HEK293 (cell line): ENCODE results near the gene TLE2.
A peak's percentile ranks its signal among the peaks of the same experiment; 100 is the strongest.

Experiments used
- BCL11B ChIP-seq: fragments of 450-650 bp; formaldehyde crosslinking; IDR thresholded peaks from 2 replicates; pipeline ENCODE4 v1.5.1; 2016; ENCODE audit warnings: low read depth, missing biosample characterization, missing genetic modification characterization
- BCL6B ChIP-seq: fragments of 450-650 bp; formaldehyde crosslinking; IDR thresholded peaks from 2 replicates; pipeline ENCODE4 v1.5.1; 2017; ENCODE audit warnings: missing biosample characterization, missing genetic modification characterization
- EGR2 ChIP-seq: fragments of 450-650 bp; formaldehyde crosslinking; IDR thresholded peaks from 2 replicates; pipeline ENCODE4 v1.5.1; 2016; ENCODE audit warnings: low read depth, missing biosample characterization, missing genetic modification characterization
- HIC1 ChIP-seq: fragments of 450-650 bp; formaldehyde crosslinking; IDR thresholded peaks from 2 replicates; pipeline ENCODE4 v1.5.1; 2016; ENCODE audit warnings: missing biosample characterization, missing genetic modification characterization
- KLF7 ChIP-seq: fragments of 450-650 bp; formaldehyde crosslinking; IDR thresholded peaks from 2 replicates; pipeline ENCODE4 v1.5.1; 2016; ENCODE audit warnings: missing biosample characterization, missing genetic modification characterization, borderline replicate concordance
- KLF8 ChIP-seq: fragments of 450-650 bp; formaldehyde crosslinking; IDR thresholded peaks from 2 replicates; pipeline ENCODE4 v1.5.1; 2016; ENCODE audit warnings: missing biosample characterization, missing genetic modification characterization
- SETDB1 ChIP-seq: IDR thresholded peaks from one replicate; pipeline ENCODE4 v1.6.1; 2017; ENCODE audit warnings: mild to moderate bottlenecking, low read length, moderate library complexity, mixed read lengths; ENCODE audit not compliant: insufficient read length
- SP3 ChIP-seq: fragments of 450-650 bp; formaldehyde crosslinking; IDR thresholded peaks from 2 replicates; pipeline ENCODE4 v1.5.1; 2016; ENCODE audit warnings: missing biosample characterization, missing genetic modification characterization
- ZBTB1 ChIP-seq: fragments of 450-650 bp; formaldehyde crosslinking; IDR thresholded peaks from 2 replicates; pipeline ENCODE4 v1.5.1; 2016; ENCODE audit warnings: missing biosample characterization, missing genetic modification characterization
- ZBTB11 ChIP-seq: fragments of 450-650 bp; formaldehyde crosslinking; conservative IDR thresholded peaks from 2 replicates; pipeline ENCODE4 v1.5.1; 2016; ENCODE audit warnings: low read depth, missing biosample characterization, missing genetic modification characterization
- ZBTB8A ChIP-seq: fragments of 450-650 bp; formaldehyde crosslinking; IDR thresholded peaks from 2 replicates; pipeline ENCODE4 v1.5.1; 2016; ENCODE audit warnings: missing biosample characterization, missing genetic modification characterization
- ZFHX2 ChIP-seq: fragments of 450-650 bp; formaldehyde crosslinking; conservative IDR thresholded peaks from 2 replicates; pipeline ENCODE4 v1.5.1; 2016; ENCODE audit warnings: missing biosample characterization, missing genetic modification characterization
- ZNF10 ChIP-seq: fragments of 450-650 bp; formaldehyde crosslinking; IDR thresholded peaks from 2 replicates; pipeline ENCODE4 v1.5.1; 2017; ENCODE audit warnings: missing biosample characterization, missing genetic modification characterization
- ZNF157 ChIP-seq: fragments of 450-650 bp; formaldehyde crosslinking; IDR thresholded peaks from 2 replicates; pipeline ENCODE4 v1.5.1; 2016; ENCODE audit warnings: missing biosample characterization, missing genetic modification characterization
- ZNF16 ChIP-seq: fragments of 450-650 bp; formaldehyde crosslinking; IDR thresholded peaks from 2 replicates; pipeline ENCODE4 v1.5.1; 2016; ENCODE audit warnings: low read depth, missing biosample characterization, missing genetic modification characterization
- ZNF169 ChIP-seq: fragments of 450-650 bp; formaldehyde crosslinking; IDR thresholded peaks from 2 replicates; pipeline ENCODE4 v1.5.1; 2016; ENCODE audit warnings: missing biosample characterization, missing genetic modification characterization
- ZNF311 ChIP-seq: fragments of 450-650 bp; formaldehyde crosslinking; IDR thresholded peaks from 2 replicates; pipeline ENCODE4 v1.5.1; 2017; ENCODE audit warnings: missing biosample characterization, missing genetic modification characterization, borderline replicate concordance
- ZNF350 ChIP-seq: fragments of 450-650 bp; formaldehyde crosslinking; IDR thresholded peaks from 2 replicates; pipeline ENCODE4 v1.5.0; 2017; ENCODE audit warnings: missing biosample characterization, mild to moderate bottlenecking, missing genetic modification characterization
- ZNF398 ChIP-seq: fragments of 450-650 bp; formaldehyde crosslinking; IDR thresholded peaks from 2 replicates; pipeline ENCODE4 v1.5.1; 2017; ENCODE audit warnings: missing biosample characterization, missing genetic modification characterization
- ZNF571 ChIP-seq: fragments of 450-650 bp; formaldehyde crosslinking; IDR thresholded peaks from 2 replicates; pipeline ENCODE4 v1.5.0; 2017; ENCODE audit warnings: missing biosample characterization, missing genetic modification characterization
- ZNF792 ChIP-seq: fragments of 450-650 bp; formaldehyde crosslinking; IDR thresholded peaks from 2 replicates; pipeline ENCODE4 v1.5.1; 2016; ENCODE audit warnings: missing biosample characterization, missing genetic modification characterization
- TF ChIP-seq, protein P1 (sequence below): fragments of 450-650 bp; formaldehyde crosslinking; IDR thresholded peaks from 2 replicates; pipeline ENCODE4 v1.5.1; 2016; ENCODE audit warnings: missing biosample characterization, missing genetic modification characterization, borderline replicate concordance

Gene TLE2

DNA sequence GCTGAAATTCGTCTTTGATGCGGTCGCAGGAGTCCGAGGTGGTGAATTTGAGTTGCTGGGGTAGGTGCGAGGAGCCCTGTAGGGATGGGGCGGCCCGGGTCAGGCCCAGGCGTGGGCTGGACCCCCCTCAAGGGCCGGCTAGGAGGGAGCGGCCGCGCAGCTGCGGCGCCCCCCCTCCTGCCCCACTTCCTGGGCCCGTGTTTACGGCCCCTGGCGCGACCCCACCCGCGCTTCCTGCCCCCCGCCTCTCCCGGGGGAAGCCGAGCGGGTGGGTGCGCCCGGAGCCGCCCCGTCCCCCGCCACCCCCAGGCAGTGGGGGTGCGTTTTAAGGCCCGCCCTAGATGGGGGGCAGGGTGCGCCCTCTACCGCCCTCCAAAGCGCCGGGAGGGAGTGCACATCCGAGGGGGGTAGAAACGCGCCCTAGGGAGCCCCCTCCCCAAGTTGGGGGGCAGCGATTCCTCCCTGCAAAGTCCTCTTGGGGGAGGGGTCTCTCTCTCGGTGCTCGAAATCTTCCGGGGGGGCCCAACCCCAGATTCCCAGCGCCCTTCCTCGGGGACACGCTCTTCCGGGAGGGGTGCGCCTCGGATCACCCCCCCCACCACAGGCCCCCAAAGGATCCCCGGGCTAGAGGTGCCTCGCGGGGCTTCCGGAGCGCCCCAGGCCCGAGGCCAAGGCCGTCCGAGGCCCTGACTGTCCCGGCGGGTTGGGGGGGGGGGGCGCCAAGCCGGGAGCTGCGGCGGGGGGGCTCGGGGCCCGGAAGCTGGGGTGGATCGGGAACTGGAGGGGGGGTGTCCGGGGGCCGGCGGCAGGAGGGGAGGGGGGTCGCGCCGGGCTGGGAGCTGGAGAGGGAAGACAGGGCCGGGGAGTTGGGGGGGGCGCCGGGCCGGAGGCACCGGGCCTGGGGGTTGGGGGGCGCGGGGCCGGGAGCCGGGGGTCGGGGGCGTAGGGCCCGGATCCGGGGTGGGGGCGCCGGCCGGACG, 32.4 kb upstream of the TLE2 start (continued):
- TF ChIP-seq, protein P1, sequence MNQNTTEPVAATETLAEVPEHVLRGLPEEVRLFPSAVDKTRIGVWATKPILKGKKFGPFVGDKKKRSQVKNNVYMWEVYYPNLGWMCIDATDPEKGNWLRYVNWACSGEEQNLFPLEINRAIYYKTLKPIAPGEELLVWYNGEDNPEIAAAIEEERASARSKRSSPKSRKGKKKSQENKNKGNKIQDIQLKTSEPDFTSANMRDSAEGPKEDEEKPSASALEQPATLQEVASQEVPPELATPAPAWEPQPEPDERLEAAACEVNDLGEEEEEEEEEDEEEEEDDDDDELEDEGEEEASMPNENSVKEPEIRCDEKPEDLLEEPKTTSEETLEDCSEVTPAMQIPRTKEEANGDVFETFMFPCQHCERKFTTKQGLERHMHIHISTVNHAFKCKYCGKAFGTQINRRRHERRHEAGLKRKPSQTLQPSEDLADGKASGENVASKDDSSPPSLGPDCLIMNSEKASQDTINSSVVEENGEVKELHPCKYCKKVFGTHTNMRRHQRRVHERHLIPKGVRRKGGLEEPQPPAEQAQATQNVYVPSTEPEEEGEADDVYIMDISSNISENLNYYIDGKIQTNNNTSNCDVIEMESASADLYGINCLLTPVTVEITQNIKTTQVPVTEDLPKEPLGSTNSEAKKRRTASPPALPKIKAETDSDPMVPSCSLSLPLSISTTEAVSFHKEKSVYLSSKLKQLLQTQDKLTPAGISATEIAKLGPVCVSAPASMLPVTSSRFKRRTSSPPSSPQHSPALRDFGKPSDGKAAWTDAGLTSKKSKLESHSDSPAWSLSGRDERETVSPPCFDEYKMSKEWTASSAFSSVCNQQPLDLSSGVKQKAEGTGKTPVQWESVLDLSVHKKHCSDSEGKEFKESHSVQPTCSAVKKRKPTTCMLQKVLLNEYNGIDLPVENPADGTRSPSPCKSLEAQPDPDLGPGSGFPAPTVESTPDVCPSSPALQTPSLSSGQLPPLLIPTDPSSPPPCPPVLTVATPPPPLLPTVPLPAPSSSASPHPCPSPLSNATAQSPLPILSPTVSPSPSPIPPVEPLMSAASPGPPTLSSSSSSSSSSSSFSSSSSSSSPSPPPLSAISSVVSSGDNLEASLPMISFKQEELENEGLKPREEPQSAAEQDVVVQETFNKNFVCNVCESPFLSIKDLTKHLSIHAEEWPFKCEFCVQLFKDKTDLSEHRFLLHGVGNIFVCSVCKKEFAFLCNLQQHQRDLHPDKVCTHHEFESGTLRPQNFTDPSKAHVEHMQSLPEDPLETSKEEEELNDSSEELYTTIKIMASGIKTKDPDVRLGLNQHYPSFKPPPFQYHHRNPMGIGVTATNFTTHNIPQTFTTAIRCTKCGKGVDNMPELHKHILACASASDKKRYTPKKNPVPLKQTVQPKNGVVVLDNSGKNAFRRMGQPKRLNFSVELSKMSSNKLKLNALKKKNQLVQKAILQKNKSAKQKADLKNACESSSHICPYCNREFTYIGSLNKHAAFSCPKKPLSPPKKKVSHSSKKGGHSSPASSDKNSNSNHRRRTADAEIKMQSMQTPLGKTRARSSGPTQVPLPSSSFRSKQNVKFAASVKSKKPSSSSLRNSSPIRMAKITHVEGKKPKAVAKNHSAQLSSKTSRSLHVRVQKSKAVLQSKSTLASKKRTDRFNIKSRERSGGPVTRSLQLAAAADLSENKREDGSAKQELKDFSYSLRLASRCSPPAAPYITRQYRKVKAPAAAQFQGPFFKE = no peak
- TF ChIP-seq ZNF16 (tag by site-specific recombination) (no peak), EGR2 (peak; percentile 42; the same call in 1 of the 2 replicates), ZFHX2 (tag by site-specific recombination) (peak; percentile 65), ZBTB8A (tag by site-specific recombination) (peak; percentile 72), ZNF571 (tag by site-specific recombination) (no peak), ZNF169 (tag by site-specific recombination) (no peak), KLF8 (tag by site-specific recombination) (peak; percentile 38; the same call in 1 of the 2 replicates), KLF7 (tag by site-specific recombination) (0 out of 2 replicates have a peak, but pooled peaks have one; percentile 19), ZBTB1 (tag by site-specific recombination) (no peak), ZNF10 (no peak), SETDB1 (no peak), ZNF157 (tag by site-specific recombination) (no peak), BCL6B (tag by site-specific recombination) (no peak), ZBTB11 (tag by site-specific recombination) (no peak), HIC1 (no peak), BCL11B (tag by site-specific recombination) (no peak), SP3 (tag by site-specific recombination) (no peak), ZNF792 (tag by site-specific recombination) (no peak), ZNF350 (no peak), ZNF398 (tag by site-specific recombination) (peak; percentile 44; the same call in 1 of the 2 replicates), ZNF311 (tag by site-specific recombination) (no peak)
